ENCODE data around the gene DAB2. TPM values are rescaled to one million over a fixed set of nuclear protein-coding genes. Genes with fewer than 3 reads are reported as not detected.

Gene DAB2
- total RNA-seq, 2 experiments from 2014 or later, result 0.16 TPM; not detected in 1

DNA sequence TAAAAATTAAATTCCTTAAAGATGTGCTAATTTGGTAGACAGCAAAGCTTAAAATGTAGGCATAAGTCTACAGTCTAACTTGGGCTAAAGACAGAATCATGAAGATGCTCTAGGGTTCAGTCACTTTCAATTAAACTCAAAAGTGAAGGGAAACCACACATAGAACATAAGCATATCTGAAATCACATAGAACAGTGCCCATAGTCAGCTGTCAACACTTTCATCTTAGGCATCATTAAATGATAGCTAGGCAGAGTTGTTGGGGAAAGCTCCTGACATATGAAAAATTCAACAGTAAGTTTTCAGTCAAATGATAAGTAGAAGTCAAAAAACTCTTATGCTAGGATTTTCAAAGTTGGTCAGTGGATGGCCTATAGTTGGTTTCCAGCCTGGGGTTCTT is 11.0 kb downstream of the DAB2 start:
- no peak overlapping the region for H3K27ac Mint-ChIP-seq
- TF ChIP-seq, protein P1, sequence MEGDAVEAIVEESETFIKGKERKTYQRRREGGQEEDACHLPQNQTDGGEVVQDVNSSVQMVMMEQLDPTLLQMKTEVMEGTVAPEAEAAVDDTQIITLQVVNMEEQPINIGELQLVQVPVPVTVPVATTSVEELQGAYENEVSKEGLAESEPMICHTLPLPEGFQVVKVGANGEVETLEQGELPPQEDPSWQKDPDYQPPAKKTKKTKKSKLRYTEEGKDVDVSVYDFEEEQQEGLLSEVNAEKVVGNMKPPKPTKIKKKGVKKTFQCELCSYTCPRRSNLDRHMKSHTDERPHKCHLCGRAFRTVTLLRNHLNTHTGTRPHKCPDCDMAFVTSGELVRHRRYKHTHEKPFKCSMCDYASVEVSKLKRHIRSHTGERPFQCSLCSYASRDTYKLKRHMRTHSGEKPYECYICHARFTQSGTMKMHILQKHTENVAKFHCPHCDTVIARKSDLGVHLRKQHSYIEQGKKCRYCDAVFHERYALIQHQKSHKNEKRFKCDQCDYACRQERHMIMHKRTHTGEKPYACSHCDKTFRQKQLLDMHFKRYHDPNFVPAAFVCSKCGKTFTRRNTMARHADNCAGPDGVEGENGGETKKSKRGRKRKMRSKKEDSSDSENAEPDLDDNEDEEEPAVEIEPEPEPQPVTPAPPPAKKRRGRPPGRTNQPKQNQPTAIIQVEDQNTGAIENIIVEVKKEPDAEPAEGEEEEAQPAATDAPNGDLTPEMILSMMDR (IDR thresholded peaks at IDR 0.05), result no peak
- peaks cover 1% of the 10 kb centered on the region for H3K27me3 Mint-ChIP-seq
- no peaks in the 10 kb centered on the region for H3K4me1 Mint-ChIP-seq (ENCODE audit: low read depth)
- ChIA-PET CTCF (interaction anchor here (1.2 kb wide), 2 partner anchors 11 to 38 kb away, joined by 3 to 7 read pairs; partner anchors contain the start of gene DAB2), POLR2A (no interaction called here)
- ATAC-seq (no peak), DNase-seq (no peak)
- H3K4me3 Mint-ChIP-seq, result no peak overlapping the region
- no peaks in the 10 kb centered on the region for H3K36me3 Mint-ChIP-seq (ENCODE audit: low read depth)
- intact Hi-C loops (cut with micrococcal nuclease), result no loop called here
- no peaks in the 10 kb centered on the region for H3K9me3 Mint-ChIP-seq

DNA sequence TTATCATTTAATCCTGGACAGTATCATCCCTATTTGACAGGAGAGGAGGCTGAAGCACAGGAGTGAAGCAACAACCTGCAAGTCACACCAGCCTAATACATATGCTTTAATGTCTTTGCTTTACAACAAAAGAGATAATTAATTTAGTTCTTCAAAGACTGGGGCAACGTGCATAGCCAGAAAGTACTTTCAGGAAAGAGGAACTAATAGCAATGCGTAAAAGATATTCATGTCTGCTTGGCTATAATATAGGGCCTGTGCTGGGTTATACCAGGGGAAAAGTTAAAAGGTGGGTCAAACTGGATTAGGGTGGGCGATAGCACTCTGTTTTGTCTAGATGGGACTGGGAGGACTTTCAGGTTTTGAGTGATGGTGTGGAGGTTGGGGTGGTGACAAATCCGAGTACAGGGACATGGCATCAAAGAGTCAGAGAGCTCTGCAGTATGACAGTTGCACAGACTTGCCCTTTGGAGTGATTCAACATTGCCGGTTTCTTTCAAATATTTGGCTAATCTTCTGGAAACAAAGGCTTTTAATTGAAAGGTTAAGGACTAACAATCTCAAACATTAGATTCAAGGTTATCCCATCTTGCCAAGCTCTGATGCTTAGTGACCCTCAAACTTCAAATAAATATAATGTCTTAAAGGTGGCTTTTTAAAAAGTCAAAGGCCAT is 11.9 kb downstream of the DAB2 start:
- H3K27ac Mint-ChIP-seq, result no peak overlapping the region
- CTCF ChIA-PET, result interaction anchor here (0.9 to 1.2 kb wide), 3 partner anchors 12 to 135 kb away, joined by 3 to 7 read pairs (median 3); partner anchors contain the start of gene DAB2
- no peaks in the 10 kb centered on the region for H3K9me3 Mint-ChIP-seq
- H3K4me3 Mint-ChIP-seq, result no peak overlapping the region
- DNase-seq, result no peak
- H3K4me1 Mint-ChIP-seq (ENCODE audit: low read depth), result no peaks in the 10 kb centered on the region
- no peaks in the 10 kb centered on the region for H3K36me3 Mint-ChIP-seq (ENCODE audit: low read depth)
- POLR2A ChIA-PET, result no interaction called here
- peaks cover 1% of the 10 kb centered on the region for H3K27me3 Mint-ChIP-seq
- no peak for ATAC-seq
- TF ChIP-seq, protein P1 (IDR thresholded peaks at IDR 0.05), result no peak
- intact Hi-C loops (cut with micrococcal nuclease), result no loop called here

DNA sequence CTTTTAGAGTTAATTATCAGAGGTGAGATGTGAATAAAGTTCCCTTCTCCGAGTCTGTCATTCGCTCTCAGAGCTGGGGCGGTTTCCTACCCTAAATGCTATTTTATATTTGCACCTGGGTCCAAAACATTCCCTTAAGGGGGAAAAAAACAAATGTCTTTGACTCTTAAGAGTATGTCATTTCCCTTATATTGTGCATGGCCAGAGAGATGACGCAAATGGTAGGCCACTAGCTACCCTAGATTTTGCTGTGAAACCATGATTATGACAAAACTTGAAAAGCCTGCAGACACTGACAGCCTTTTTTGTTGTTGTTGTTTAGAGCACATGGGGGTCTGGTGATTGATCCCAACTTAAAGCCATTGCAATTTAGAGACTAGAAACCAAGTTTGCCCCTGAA is 12.8 kb downstream of the DAB2 start:
- H3K4me1 Mint-ChIP-seq (ENCODE audit: low read depth), result no peaks in the 10 kb centered on the region
- ChIA-PET POLR2A (no interaction called here), CTCF (no interaction called here)
- no peak for ATAC-seq
- no peaks in the 10 kb centered on the region for H3K9me3 Mint-ChIP-seq
- H3K4me3 Mint-ChIP-seq, result no peak overlapping the region
- no peaks in the 10 kb centered on the region for H3K36me3 Mint-ChIP-seq (ENCODE audit: low read depth)
- peaks cover 1% of the 10 kb centered on the region for H3K27me3 Mint-ChIP-seq
- intact Hi-C loops (cut with micrococcal nuclease), result no loop called here
- TF ChIP-seq, protein P1 (IDR thresholded peaks at IDR 0.05), result no peak
- no peak for DNase-seq
- no peak overlapping the region for H3K27ac Mint-ChIP-seq

DNA sequence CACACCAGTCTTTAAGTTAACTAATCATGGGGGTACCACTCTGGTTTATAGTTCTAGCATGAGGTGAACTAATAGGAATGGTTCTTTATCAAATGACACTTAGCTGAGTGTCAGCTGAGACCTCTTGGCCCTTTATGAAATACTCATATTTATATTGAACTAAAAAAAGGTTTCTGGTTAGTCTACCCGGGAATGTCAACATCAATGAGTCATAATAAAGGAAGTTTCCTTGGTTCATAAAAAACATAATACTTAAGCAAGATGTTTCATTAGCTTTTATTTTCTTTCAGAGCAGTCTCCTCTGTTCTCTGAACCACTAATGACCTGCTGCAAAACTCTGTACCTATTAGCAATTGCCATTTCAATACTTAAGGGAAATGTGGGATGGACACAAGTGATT is 13.7 kb downstream of the DAB2 start:
- TF ChIP-seq, protein P1 (IDR thresholded peaks at IDR 0.05), result no peak
- no peaks in the 10 kb centered on the region for H3K9me3 Mint-ChIP-seq
- H3K27ac Mint-ChIP-seq, result no peak overlapping the region
- ChIA-PET CTCF (interaction anchor here (0.9 kb wide), 2 partner anchors 38 to 163 kb away, joined by 3 read pairs; no protein-coding TSS in a partner anchor), POLR2A (no interaction called here)
- ATAC-seq, result no peak
- H3K36me3 Mint-ChIP-seq (ENCODE audit: low read depth), result no peaks in the 10 kb centered on the region
- H3K27me3 Mint-ChIP-seq, result no peaks in the 10 kb centered on the region
- intact Hi-C loops (cut with micrococcal nuclease), result no loop called here
- H3K4me3 Mint-ChIP-seq, result no peak overlapping the region
- no peaks in the 10 kb centered on the region for H3K4me1 Mint-ChIP-seq (ENCODE audit: low read depth)
- DNase-seq, result no peak

DNA sequence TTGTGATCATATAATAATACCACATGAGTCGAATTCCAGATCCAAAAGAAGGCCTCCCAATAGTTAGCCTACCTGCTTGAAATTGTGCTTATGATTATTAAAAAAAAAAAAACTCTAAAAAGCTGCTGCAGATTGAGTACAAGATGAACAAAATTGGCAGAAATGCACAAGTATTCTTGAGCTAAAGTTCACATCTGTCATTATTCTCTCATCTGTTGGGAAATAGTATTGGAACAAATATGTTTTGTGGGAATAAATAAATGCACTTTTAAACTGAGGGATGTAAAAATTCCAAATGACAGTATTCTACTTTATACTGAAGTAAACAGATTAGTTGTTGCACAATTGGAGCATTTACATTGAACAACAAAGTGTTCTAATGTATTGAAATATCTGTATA is 15.7 kb downstream of the DAB2 start:
- H3K4me3 Mint-ChIP-seq, result no peak overlapping the region
- H3K36me3 Mint-ChIP-seq (ENCODE audit: low read depth), result no peaks in the 10 kb centered on the region
- ATAC-seq, result no peak
- no peak for DNase-seq
- H3K9me3 Mint-ChIP-seq, result no peaks in the 10 kb centered on the region
- H3K27ac Mint-ChIP-seq, result no peak overlapping the region
- intact Hi-C loops (cut with micrococcal nuclease), result no loop called here
- TF ChIP-seq, protein P1 (IDR thresholded peaks at IDR 0.05), result no peak
- ChIA-PET POLR2A (no interaction called here), CTCF (interaction anchor here (1.4 kb wide), 1 partner anchor 33 kb away, joined by 5 read pairs; no protein-coding TSS in a partner anchor)
- no peaks in the 10 kb centered on the region for H3K27me3 Mint-ChIP-seq
- no peaks in the 10 kb centered on the region for H3K4me1 Mint-ChIP-seq (ENCODE audit: low read depth)
